Head of caudate nucleus (tissue), 42 donors: ENCODE results near the gene PIP4K2A.
"Not testable (repeated sequence)": the region's sequence is repeated elsewhere in the genome, so short reads cannot be mapped to it uniquely, and the experiment has no call there.

Source experiments
- DNase-seq, 42 donors: peaks; one replicate each; pipeline versions ENCODE4 v3.0.0 to v3.0.0-alpha.2; 2020 to 2021; ENCODE audit warnings: mixed read lengths in 7 of 42
- intact Hi-C: fragments of 100-400 bp; cut with DNase I; formaldehyde crosslinking; loops from one replicate; pipeline ENCODE4 v1.15.0; 2022

Gene PIP4K2A

GRCh38 chr10:22700489-22700888 lies 13.9 kb downstream of the PIP4K2A start:
- no peak for DNase-seq
- intact Hi-C loops, result no loop called here

GRCh38 chr10:22699976-22700375 lies 14.4 kb downstream of the PIP4K2A start:
- intact Hi-C loops, result no loop called here
- no peak for DNase-seq

GRCh38 chr10:22698941-22699440 lies 15.4 kb downstream of the PIP4K2A start:
- intact Hi-C loops, result no loop called here

GRCh38 chr10:22697800-22698199 lies 16.6 kb downstream of the PIP4K2A start:
- no peak for DNase-seq
- intact Hi-C loops, result no loop called here

More at GRCh38 chr10:22698941-22699440, 15.4 kb downstream of the PIP4K2A start:
- no peak for DNase-seq

GRCh38 chr10:22697101-22697500 lies 17.3 kb downstream of the PIP4K2A start:
- DNase-seq, result no peak
- intact Hi-C loops, result no loop called here

- DNase-seq, result no peak
- intact Hi-C loops, result no loop called here
These were observed 20.5 kb downstream of the PIP4K2A start for GRCh38 chr10:22693860-22694259.

- intact Hi-C loops, result no loop called here
- no peak for DNase-seq
These were observed 21.0 kb downstream of the PIP4K2A start for GRCh38 chr10:22693371-22693784.

- intact Hi-C loops, result not testable (repeated sequence)
These were observed 22.3 kb downstream of the PIP4K2A start for GRCh38 chr10:22692119-22692518.

GRCh38 chr10:22690614-22691431 lies 23.6 kb downstream of the PIP4K2A start:
- intact Hi-C loops, result no loop called here
- no peak for DNase-seq

More at GRCh38 chr10:22692119-22692518, 22.3 kb downstream of the PIP4K2A start:
- DNase-seq, result not testable (repeated sequence)

- intact Hi-C loops, result no loop called here
These were observed 24.2 kb downstream of the PIP4K2A start for GRCh38 chr10:22690158-22690557.

GRCh38 chr10:22686347-22686746 lies 28.0 kb downstream of the PIP4K2A start:
- no peak for DNase-seq
- intact Hi-C loops, result no loop called here

More at GRCh38 chr10:22690158-22690557, 24.2 kb downstream of the PIP4K2A start:
- no peak for DNase-seq

GRCh38 chr10:22685926-22686325 lies 28.5 kb downstream of the PIP4K2A start:
- no peak for DNase-seq
- intact Hi-C loops, result no loop called here

- DNase-seq, result no peak
- intact Hi-C loops, result no loop called here
These were observed 29.7 kb downstream of the PIP4K2A start for GRCh38 chr10:22684699-22685098.

GRCh38 chr10:22683140-22683389 lies 31.3 kb downstream of the PIP4K2A start:
- intact Hi-C loops, result no loop called here
- no peak for DNase-seq

- DNase-seq, result no peak
- intact Hi-C loops, result no loop called here
These were observed 31.9 kb downstream of the PIP4K2A start for GRCh38 chr10:22682237-22683139.

GRCh38 chr10:22681783-22682183 lies 32.6 kb downstream of the PIP4K2A start:
- DNase-seq, result no peak
- intact Hi-C loops, result no loop called here

- intact Hi-C loops, result no loop called here
- no peak for DNase-seq
These were observed 33.1 kb downstream of the PIP4K2A start for GRCh38 chr10:22681301-22681700.

GRCh38 chr10:22679608-22680007 lies 34.8 kb downstream of the PIP4K2A start:
- intact Hi-C loops, result no loop called here
- DNase-seq, result no peak

GRCh38 chr10:22677333-22677732 lies 37.0 kb downstream of the PIP4K2A start:
- intact Hi-C loops, result no loop called here
- no peak for DNase-seq

- intact Hi-C loops, result no loop called here
These were observed 37.9 kb downstream of the PIP4K2A start for GRCh38 chr10:22676435-22676834.

More at GRCh38 chr10:22676435-22676834, 37.9 kb downstream of the PIP4K2A start:
- DNase-seq, result no peak
